ENCODE data around the gene CCDC197. TPM values are rescaled to one million over a fixed set of nuclear protein-coding genes. Genes with fewer than 3 reads are reported as not detected.

The CCDC197 gene
- total RNA-seq, 2 donors from 2014 or later, result not detected

GRCh38 chr14:93994919-93995682 lies 2.0 kb upstream of the CCDC197 start:
- DNase-seq (ENCODE audit: low spot score), result no peak
- intact Hi-C loops (cut with DNase I), result loop anchor here in 1 of 2 donors (2.0 kb wide), 1 partner anchor 50 kb away; no protein-coding TSS in a partner anchor

- DNase-seq (ENCODE audit: low spot score), result no peak
- intact Hi-C loops (cut with DNase I), result no loop called here
These were observed 888 bp upstream of the CCDC197 start for GRCh38 chr14:93996130-93996695.

- DNase-seq (ENCODE audit: low spot score), result no peak
- intact Hi-C loops (cut with DNase I), result loop anchor here in 1 of 2 donors (2.0 kb wide), 1 partner anchor 59 kb away; no protein-coding TSS in a partner anchor
These were observed 1.1 kb downstream of the CCDC197 start for GRCh38 chr14:93997916-93998870.

GRCh38 chr14:93998871-93999403 lies 1.8 kb downstream of the CCDC197 start:
- no peak for DNase-seq (ENCODE audit: low spot score)
- intact Hi-C loops (cut with DNase I), result loop anchor here in 1 of 2 donors (2.0 kb wide), 1 partner anchor 60 kb away; no protein-coding TSS in a partner anchor

GRCh38 chr14:93999573-93999972 lies 2.5 kb downstream of the CCDC197 start:
- no peak for DNase-seq (ENCODE audit: low spot score)
- intact Hi-C loops (cut with DNase I), result loop anchor here in 1 of 2 donors (2.0 kb wide), 1 partner anchor 61 kb away; no protein-coding TSS in a partner anchor

- intact Hi-C loops (cut with DNase I), result no loop called here
- DNase-seq (ENCODE audit: low spot score), result no peak
These were observed 3.2 kb downstream of the CCDC197 start for GRCh38 chr14:94000267-94000666.

GRCh38 chr14:94001016-94001415 lies 3.9 kb downstream of the CCDC197 start:
- intact Hi-C loops (cut with DNase I), result no loop called here

GRCh38 chr14:94001501-94002396 lies 4.6 kb downstream of the CCDC197 start:
- DNase-seq (ENCODE audit: low spot score), result peak; percentile 86

More at GRCh38 chr14:94001016-94001415, 3.9 kb downstream of the CCDC197 start:
- DNase-seq (ENCODE audit: low spot score), result no peak

GRCh38 chr14:94003397-94003796 lies 6.3 kb downstream of the CCDC197 start:
- intact Hi-C loops (cut with DNase I), result loop anchor here in 1 of 2 donors (2.0 kb wide), 1 partner anchor 63 kb away; no protein-coding TSS in a partner anchor
- no peak for DNase-seq (ENCODE audit: low spot score)

More at GRCh38 chr14:94001501-94002396, 4.6 kb downstream of the CCDC197 start:
- intact Hi-C loops (cut with DNase I), result loop anchor here in 1 of 2 donors (2.0 kb wide), 1 partner anchor 61 kb away; no protein-coding TSS in a partner anchor

GRCh38 chr14:94004015-94004414 lies 6.9 kb downstream of the CCDC197 start:
- no peak for DNase-seq (ENCODE audit: low spot score)
- intact Hi-C loops (cut with DNase I), result no loop called here

GRCh38 chr14:94005324-94006073 lies 8.4 kb downstream of the CCDC197 start:
- DNase-seq (ENCODE audit: low spot score), result no peak
- intact Hi-C loops (cut with DNase I), result no loop called here

GRCh38 chr14:94008234-94008633 lies 11.1 kb downstream of the CCDC197 start:
- no peak for DNase-seq (ENCODE audit: low spot score)
- intact Hi-C loops (cut with DNase I), result no loop called here

GRCh38 chr14:94009767-94010166 lies 12.7 kb downstream of the CCDC197 start:
- DNase-seq (ENCODE audit: low spot score), result no peak
- intact Hi-C loops (cut with DNase I), result no loop called here

- no peak for DNase-seq (ENCODE audit: low spot score)
- intact Hi-C loops (cut with DNase I), result no loop called here
These were observed 13.5 kb downstream of the CCDC197 start for GRCh38 chr14:94010625-94011024.

- intact Hi-C loops (cut with DNase I), result no loop called here
- no peak for DNase-seq (ENCODE audit: low spot score)
These were observed 14.7 kb downstream of the CCDC197 start for GRCh38 chr14:94011795-94012194.

- intact Hi-C loops (cut with DNase I), result no loop called here
- no peak for DNase-seq (ENCODE audit: low spot score)
These were observed 17.3 kb downstream of the CCDC197 start for GRCh38 chr14:94014382-94014781.

GRCh38 chr14:94015223-94015622 lies 18.1 kb downstream of the CCDC197 start:
- intact Hi-C loops (cut with DNase I), result no loop called here
- no peak for DNase-seq (ENCODE audit: low spot score)
